Left ventricle myocardium inferior (tissue), 1 donor: Measurements from ENCODE around the gene PACSIN1. TPM values are rescaled to one million over a fixed set of nuclear protein-coding genes. Genes with fewer than 3 reads are reported as not detected.

Experiments
- DNase-seq: peaks from one replicate; pipeline ENCODE4 v3.0.0-alpha.2; 2020
- H3K27ac ChIP-seq: fragments of 200-600 bp; replicated peaks from 2 replicates; pipeline ENCODE4 v1.8.0; 2021
- H3K27me3 ChIP-seq: fragments of 200-600 bp; 2 replicates; pipeline ENCODE4 v1.8.0; 2021; ENCODE audit warnings: low read depth
- H3K36me3 ChIP-seq: fragments of 200-600 bp; 2 replicates; pipeline ENCODE4 v1.8.0; 2021
- H3K4me1 ChIP-seq: fragments of 200-600 bp; 2 replicates; pipeline ENCODE4 v1.8.0; 2021
- H3K4me3 ChIP-seq: fragments of 200-600 bp; 2 replicates; pipeline ENCODE4 v1.8.0; 2021; ENCODE audit warnings: mild to moderate bottlenecking, moderate library complexity
- H3K9me3 ChIP-seq: fragments of 200-600 bp; replicated peaks from 2 replicates; pipeline ENCODE4 v1.8.0; 2021
- CTCF ChIP-seq: fragments of 200-600 bp; IDR thresholded peaks from 2 replicates; pipeline ENCODE4 v1.8.0; 2021; ENCODE audit warnings: antibody characterized with exemption, mild to moderate bottlenecking, borderline replicate concordance
- intact Hi-C: fragments of 100-400 bp; cut with micrococcal nuclease; formaldehyde crosslinking; loops from one replicate; pipeline ENCODE4 v1.11.0; 2022
- total RNA-seq: library from RNA; stranded (reverse); fragmentation: NEBNext Ultra II Directional; extraction: Animal tissue kit (Norgen Biotek cat#: 25700); gene quantifications from one replicate; pipeline ENCODE4 v1.2.1, GENCODE V29; 2021
- donor health status: DM: no; HTN: yes; CAD: no; lungs with severe emphysema.

Gene PACSIN1
- total RNA-seq, 1 donor from 2014 or later, result 15.2 TPM

- no peaks in the 10 kb centered on the region for H3K36me3 ChIP-seq
- intact Hi-C loops, result no loop called here
- H3K4me3 ChIP-seq, result no peak overlapping the region
- TF ChIP-seq CTCF, result no peak
- H3K4me1 ChIP-seq, result no peaks in the 10 kb centered on the region
- H3K27ac ChIP-seq, result no peak overlapping the region
- DNase-seq, result no peak
- no peaks in the 10 kb centered on the region for H3K9me3 ChIP-seq
- H3K27me3 ChIP-seq, result peaks cover 35% of the 10 kb centered on the region
Measured at GRCh38 chr6:34572021-34572420, 106.1 kb downstream of the PACSIN1 start.

DNA sequence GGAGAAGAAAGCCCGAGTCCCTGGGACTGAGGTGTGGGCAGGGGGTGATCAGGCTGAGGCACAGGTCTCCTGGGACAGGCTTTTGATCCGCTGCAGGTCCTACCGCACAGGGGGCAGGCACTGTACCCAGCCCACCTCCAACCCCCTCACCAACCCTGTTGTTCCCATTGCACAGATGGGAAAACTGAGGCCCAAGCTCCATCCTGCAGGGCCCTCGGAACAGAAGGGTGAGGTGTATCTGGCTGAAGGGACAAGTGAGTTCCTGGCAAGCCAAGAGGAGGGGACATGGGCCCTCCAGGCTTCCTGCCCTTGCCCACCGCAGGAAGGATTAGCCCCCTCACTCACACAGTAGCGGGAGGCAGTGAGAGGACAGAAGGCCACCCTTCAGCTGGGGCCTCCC lies 106.7 kb downstream of the PACSIN1 start:
- Histone ChIP-seq H3K27me3 (peaks cover 29% of the 10 kb centered on the region), H3K36me3 (no peaks in the 10 kb centered on the region), H3K27ac (no peak overlapping the region), H3K4me3 (no peak overlapping the region), H3K4me1 (no peaks in the 10 kb centered on the region), H3K9me3 (no peaks in the 10 kb centered on the region)
- DNase-seq, result no peak
- intact Hi-C loops, result no loop called here
- TF ChIP-seq CTCF, result no peak

GRCh38 chr6:34573567-34574183 lies 107.8 kb downstream of the PACSIN1 start:
- H3K4me3 ChIP-seq, result no peak overlapping the region
- TF ChIP-seq CTCF, result no peak
- no peak overlapping the region for H3K27ac ChIP-seq
- peaks cover 19% of the 10 kb centered on the region for H3K27me3 ChIP-seq
- H3K36me3 ChIP-seq, result no peaks in the 10 kb centered on the region
- DNase-seq, result no peak
- no peaks in the 10 kb centered on the region for H3K9me3 ChIP-seq
- no peaks in the 10 kb centered on the region for H3K4me1 ChIP-seq
- intact Hi-C loops, result no loop called here

DNA sequence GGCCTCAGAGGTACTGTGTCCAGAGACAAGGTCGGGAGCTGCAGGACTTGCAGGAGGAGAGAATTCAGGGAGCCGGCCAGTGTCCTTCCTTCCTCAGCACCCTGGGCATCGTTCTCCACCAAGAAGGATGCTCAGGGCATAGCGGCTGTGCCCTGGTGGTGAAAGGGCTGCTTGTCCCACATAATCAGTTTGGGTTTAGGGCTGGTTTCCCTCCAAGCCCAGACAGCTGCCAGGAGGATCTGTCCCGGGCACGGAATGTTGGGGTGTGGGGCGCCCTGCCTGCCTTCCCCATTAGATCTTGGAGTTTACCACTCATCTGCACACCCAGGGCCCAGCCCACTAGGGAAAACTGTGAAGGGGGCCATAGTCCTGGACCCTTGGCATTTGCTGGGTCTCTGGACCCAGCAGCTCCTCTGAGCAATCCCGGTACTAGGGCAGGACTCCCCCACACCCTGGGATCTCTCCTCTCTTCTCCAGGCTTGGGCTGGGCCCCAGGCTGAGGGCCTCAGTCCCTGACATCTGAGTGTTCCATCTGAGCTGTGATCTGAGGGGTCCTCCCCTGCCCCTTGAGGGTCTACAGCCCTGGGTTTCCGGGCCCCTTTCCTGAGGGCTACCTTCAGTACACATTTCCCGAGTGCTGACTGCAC lies 108.9 kb downstream of the PACSIN1 start:
- no peak for DNase-seq
- Histone ChIP-seq H3K27ac (no peak overlapping the region), H3K9me3 (no peaks in the 10 kb centered on the region), H3K27me3 (peaks cover 8% of the 10 kb centered on the region), H3K4me1 (no peaks in the 10 kb centered on the region), H3K36me3 (no peaks in the 10 kb centered on the region), H3K4me3 (no peak overlapping the region)
- no peak for TF ChIP-seq CTCF
- intact Hi-C loops, result no loop called here

DNA sequence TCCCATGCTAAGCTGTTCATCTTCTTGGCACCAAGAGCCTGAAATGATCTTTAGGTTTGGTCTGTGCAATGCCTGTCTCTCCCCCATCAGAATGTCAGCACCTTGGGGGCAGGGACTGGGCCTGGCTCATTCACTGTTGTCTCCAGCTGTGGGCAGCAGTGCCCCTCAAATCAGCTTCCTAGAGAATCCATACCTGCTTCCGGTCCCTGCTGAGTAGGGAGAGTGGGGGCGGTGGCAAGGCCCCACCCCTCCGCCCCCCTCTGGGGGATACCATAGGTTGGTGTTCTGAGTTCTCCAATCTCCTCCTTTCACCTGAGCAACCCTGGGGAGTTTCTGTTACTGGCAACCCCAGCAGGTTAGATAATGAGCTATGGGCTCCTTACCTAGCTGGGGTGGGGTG lies 109.5 kb downstream of the PACSIN1 start:
- TF ChIP-seq CTCF, result no peak
- intact Hi-C loops, result no loop called here
- no peaks in the 10 kb centered on the region for H3K4me1 ChIP-seq
- H3K27me3 ChIP-seq, result peaks cover 3% of the 10 kb centered on the region
- no peak overlapping the region for H3K4me3 ChIP-seq
- DNase-seq, result no peak
- no peaks in the 10 kb centered on the region for H3K36me3 ChIP-seq
- H3K27ac ChIP-seq, result no peak overlapping the region
- no peaks in the 10 kb centered on the region for H3K9me3 ChIP-seq
